ENCODE results near the gene MMP23B. TPM values are rescaled to one million over a fixed set of nuclear protein-coding genes. Genes with fewer than 3 reads are reported as not detected.
"Not testable (repeated sequence)": the region's sequence is repeated elsewhere in the genome, so short reads cannot be mapped to it uniquely, and the experiment has no call there.

The MMP23B gene
- total RNA-seq, 1 experiment from 2014 or later, result 2.7 TPM

DNA sequence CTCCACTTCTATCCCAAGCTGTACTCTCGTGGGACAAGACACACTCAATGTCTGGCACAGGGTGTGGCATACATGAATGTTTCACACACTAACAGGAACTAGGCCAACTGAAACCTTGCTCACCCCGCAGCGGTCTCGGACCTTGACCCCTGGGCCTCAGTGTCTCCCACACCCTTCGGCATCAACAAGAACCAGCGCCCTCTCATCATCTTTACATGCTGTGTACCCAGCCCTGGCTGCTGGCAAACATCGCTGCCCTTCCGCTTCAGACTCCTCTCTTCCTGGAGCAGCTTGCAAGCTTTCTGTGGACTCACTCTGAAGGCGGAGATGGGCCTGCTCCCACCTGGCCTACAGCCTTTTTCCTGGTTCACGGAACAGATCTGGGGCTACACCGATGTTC is 16.3 kb downstream of the MMP23B start:
- not testable (repeated sequence) for DNase-seq; H3K27ac ChIP-seq; H3K4me1 ChIP-seq; H3K4me3 ChIP-seq; H3K9me3 ChIP-seq (replicated peaks); H3K27me3 ChIP-seq
- H3K36me3 ChIP-seq, result peaks cover 47% of the 10 kb centered on the region

DNA sequence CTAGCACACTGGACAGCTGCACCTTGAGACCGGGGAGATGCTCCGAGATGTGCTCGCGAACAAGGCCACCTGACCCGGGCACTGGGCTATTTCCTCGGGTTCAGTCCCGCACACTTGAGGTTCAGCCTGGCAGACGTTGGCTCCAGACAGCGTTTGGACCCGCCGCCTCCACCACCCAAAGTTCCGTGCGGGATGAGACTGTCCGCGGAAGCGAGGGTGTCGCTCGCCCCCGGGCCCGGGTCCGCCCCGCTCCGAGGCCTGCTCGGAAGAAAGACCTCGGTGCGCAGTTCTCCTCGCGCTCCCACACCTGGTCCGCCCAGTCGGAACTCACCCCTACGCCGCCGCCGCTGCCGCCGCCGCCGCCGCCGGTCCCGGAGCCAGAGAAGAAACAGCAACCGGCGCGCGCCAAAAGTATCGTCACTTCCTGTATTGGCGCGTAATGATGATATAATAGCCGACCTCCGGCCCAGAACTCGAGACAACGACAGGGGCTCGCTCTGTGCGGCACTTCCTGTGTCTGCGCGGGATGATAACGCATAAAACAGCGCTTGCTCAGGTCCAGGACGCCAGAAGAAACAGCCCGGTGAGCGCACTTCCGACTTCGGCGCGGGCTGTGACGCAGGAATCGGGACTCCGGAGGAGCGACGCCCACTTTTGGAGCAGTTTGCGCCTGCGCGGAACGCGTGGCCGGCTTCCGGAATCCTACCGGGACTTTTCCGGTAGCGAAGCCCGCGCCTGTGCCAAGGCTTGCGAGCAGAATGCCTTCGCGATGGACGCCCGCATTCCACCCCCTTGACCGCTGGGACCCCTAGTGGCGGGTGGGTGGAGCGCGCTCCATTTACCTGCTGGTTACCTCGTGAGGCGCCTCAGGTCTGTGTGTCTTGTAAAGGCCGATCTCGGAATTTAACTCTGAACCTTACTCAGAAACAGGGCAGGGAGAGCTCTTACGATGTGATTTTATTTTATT is 26.9 kb downstream of the MMP23B start, which contains the start of gene CDK11B:
TSS of gene CDK11B (minus strand) at position 422 of the 967 bp plus-strand sequence. CDS start 1,519 bp downstream, outside the sequence.
- H3K36me3 ChIP-seq, result peaks cover 32% of the 10 kb centered on the region

GRCh38 chr1:1662392-1662791 is 30.4 kb downstream of the MMP23B start:
- peak overlapping the region; percentile 58 for H3K27ac ChIP-seq
- DNase-seq; H3K27me3 ChIP-seq; H3K9me3 ChIP-seq (replicated peaks); H3K4me3 ChIP-seq: not testable (repeated sequence)
- H3K36me3 ChIP-seq, result peaks cover 19% of the 10 kb centered on the region
- peaks cover 14% of the 10 kb centered on the region for H3K4me1 ChIP-seq

More for the DNA sequence above, 26.9 kb downstream of the MMP23B start, which contains the start of gene CDK11B:
- peak; percentile 97 to 98 for DNase-seq
- not testable (repeated sequence) for H3K9me3 ChIP-seq (replicated peaks); H3K27me3 ChIP-seq
- Histone ChIP-seq H3K27ac (peak within 1 kb of the TSS; percentile 96), H3K4me1 (peaks cover 18% of the 10 kb centered on the region), H3K4me3 (peak within 1 kb of the TSS; percentile 81)

GRCh38 chr1:1662830-1663560 is 31.0 kb downstream of the MMP23B start:
- Histone ChIP-seq H3K27ac (peak overlapping the region; percentile 58), H3K36me3 (peaks cover 19% of the 10 kb centered on the region), H3K4me1 (peaks cover 14% of the 10 kb centered on the region)
- not testable (repeated sequence) for H3K4me3 ChIP-seq; H3K27me3 ChIP-seq; H3K9me3 ChIP-seq (replicated peaks)
- peak; percentile 54 to 69 for DNase-seq

DNA sequence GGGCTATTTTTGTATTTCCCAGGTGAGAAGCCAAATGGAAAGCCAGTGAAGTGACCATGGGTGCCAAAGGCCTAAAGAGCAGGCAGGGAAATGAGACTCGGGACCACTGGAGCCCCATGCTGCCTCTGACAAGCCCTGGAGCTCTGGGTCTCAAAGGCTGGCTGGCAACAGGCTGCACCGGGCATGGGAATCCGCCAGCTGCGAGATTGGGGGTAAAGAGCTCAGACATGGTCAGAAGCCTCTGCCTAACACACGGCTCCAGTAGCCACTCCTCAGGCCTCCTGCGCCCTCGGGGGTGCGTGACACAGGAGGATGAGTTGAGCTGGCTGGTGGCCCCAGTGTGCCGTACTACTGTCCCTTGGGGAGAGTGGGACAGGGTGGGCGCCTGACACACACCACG is 32.3 kb downstream of the MMP23B start:
- H3K36me3 ChIP-seq, result peaks cover 22% of the 10 kb centered on the region
- H3K9me3 ChIP-seq (replicated peaks); H3K27ac ChIP-seq; H3K4me3 ChIP-seq; DNase-seq; H3K27me3 ChIP-seq: not testable (repeated sequence)
- peaks cover 14% of the 10 kb centered on the region for H3K4me1 ChIP-seq

GRCh38 chr1:1664941-1665814 is 33.2 kb downstream of the MMP23B start:
- no peak overlapping the region for H3K4me3 ChIP-seq
- DNase-seq, result no peak
- peaks cover 22% of the 10 kb centered on the region for H3K36me3 ChIP-seq
- H3K27me3 ChIP-seq, result no peaks in the 10 kb centered on the region
- H3K27ac ChIP-seq, result no peak overlapping the region
- peaks cover 14% of the 10 kb centered on the region for H3K4me1 ChIP-seq
- no peaks in the 10 kb centered on the region for H3K9me3 ChIP-seq (replicated peaks)

GRCh38 chr1:1665815-1666251 is 33.9 kb downstream of the MMP23B start:
- H3K4me1 ChIP-seq, result peaks cover 11% of the 10 kb centered on the region
- no peaks in the 10 kb centered on the region for H3K9me3 ChIP-seq (replicated peaks)
- peak; percentile 44 to 54 for DNase-seq
- H3K4me3 ChIP-seq, result no peak overlapping the region
- H3K27me3 ChIP-seq, result no peaks in the 10 kb centered on the region
- peaks cover 25% of the 10 kb centered on the region for H3K36me3 ChIP-seq
- H3K27ac ChIP-seq, result no peak overlapping the region

DNA sequence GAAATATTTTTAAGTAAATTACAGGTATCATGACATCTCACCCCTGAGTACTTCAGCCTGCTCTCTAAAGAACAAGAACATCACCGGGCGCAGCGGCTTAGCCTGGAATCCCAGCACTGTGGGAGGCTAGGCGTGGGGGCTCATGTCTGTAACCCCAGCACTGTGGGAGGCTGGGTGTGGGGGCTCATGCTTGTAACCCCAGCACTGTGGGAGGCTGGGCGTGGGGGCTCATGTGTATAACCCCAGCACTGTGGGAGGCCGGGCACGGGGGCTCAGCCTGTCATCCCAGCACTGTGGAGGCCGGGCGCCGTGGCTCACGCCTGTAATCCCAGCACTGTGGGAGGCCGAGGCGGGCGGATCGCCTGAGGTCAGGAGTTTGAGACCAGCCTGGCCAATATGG is 34.6 kb downstream of the MMP23B start:
- peaks cover 11% of the 10 kb centered on the region for H3K4me1 ChIP-seq
- H3K4me3 ChIP-seq, result no peak overlapping the region
- no peak overlapping the region for H3K27ac ChIP-seq
- H3K27me3 ChIP-seq, result no peaks in the 10 kb centered on the region
- no peaks in the 10 kb centered on the region for H3K9me3 ChIP-seq (replicated peaks)
- no peak for DNase-seq
- H3K36me3 ChIP-seq, result peaks cover 25% of the 10 kb centered on the region

GRCh38 chr1:1669468-1670440 is 37.8 kb downstream of the MMP23B start:
- Histone ChIP-seq H3K27ac (no peak overlapping the region), H3K4me1 (no peaks in the 10 kb centered on the region), H3K4me3 (no peak overlapping the region), H3K9me3 (replicated peaks) (no peaks in the 10 kb centered on the region), H3K27me3 (no peaks in the 10 kb centered on the region), H3K36me3 (peaks cover 26% of the 10 kb centered on the region)
- DNase-seq, result no peak

DNA sequence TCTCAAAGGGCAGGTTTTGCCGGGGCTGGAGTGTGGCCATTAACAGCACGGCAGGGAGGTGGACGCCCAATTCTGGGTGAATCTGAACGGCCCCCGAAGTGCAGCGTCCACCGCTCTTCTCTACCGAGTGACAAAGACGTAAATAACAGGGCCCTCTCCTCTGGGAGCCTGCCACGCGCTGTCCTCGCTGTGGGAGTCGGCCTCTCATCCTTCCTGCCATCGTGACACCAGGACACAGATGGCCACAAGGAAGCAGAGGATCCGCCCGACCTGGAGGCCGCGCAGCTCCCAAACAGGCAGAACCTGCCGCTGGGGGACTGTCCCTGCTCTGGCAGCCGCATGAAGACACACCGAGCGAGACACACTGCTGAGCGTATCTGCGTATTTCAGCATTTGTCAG is 38.9 kb downstream of the MMP23B start:
- H3K4me1 ChIP-seq, result no peaks in the 10 kb centered on the region
- no peak overlapping the region for H3K4me3 ChIP-seq
- H3K27ac ChIP-seq, result no peak overlapping the region
- no peaks in the 10 kb centered on the region for H3K9me3 ChIP-seq (replicated peaks)
- no peak for DNase-seq
- peaks cover 15% of the 10 kb centered on the region for H3K36me3 ChIP-seq
- no peaks in the 10 kb centered on the region for H3K27me3 ChIP-seq

- no peak for DNase-seq
- no peaks in the 10 kb centered on the region for H3K9me3 ChIP-seq (replicated peaks)
- H3K27me3 ChIP-seq, result no peaks in the 10 kb centered on the region
- no peaks in the 10 kb centered on the region for H3K4me1 ChIP-seq
- no peak overlapping the region for H3K27ac ChIP-seq
- peaks cover 9% of the 10 kb centered on the region for H3K36me3 ChIP-seq
- H3K4me3 ChIP-seq, result no peak overlapping the region
These were observed 39.6 kb downstream of the MMP23B start for GRCh38 chr1:1671365-1672119.

DNA sequence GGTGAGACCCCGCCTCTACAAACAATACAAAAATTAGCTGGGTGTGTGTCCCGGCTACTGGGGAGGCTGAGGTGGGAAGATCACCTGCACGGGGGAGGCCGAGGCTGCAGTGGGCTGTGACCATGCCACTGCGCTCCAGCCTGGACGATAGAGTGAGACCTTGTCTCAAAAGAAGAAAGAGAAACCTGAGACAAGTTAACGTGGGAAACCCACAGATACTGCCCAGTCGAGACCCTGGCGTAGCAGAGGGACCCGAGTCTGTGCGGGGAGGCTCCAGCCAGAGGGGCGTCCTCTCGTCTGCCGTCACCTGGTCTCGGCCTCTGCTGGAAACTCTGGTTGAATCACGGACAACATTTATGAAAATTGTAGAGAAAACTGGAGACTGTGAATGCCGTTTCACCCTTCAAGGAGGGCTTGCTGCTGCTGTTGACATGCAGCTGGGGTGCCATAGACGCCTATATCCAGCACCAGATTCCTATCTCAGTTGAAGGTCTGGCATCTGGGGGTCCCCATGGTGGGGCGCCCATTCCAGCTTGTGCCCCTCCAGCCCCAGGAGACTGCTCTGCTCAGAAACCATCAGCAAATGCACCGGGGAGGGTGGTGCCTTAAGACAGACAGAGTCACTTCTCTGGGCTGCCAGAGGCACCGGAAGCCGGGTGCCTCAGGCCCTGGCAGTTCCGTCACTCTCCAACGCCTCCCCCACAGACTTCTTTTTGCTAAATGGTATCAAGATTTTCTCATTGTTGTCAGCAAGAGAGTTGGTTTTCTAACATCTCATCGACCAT is 40.4 kb downstream of the MMP23B start:
- H3K9me3 ChIP-seq (replicated peaks), result no peaks in the 10 kb centered on the region
- H3K27me3 ChIP-seq, result no peaks in the 10 kb centered on the region
- no peak for DNase-seq
- H3K4me3 ChIP-seq, result no peak overlapping the region
- no peak overlapping the region for H3K27ac ChIP-seq
- H3K36me3 ChIP-seq, result peaks cover 7% of the 10 kb centered on the region
- no peaks in the 10 kb centered on the region for H3K4me1 ChIP-seq

Data from SJCRH30 (cell line).